BE2C (cell line): ENCODE results near the gene HSH2D.

Source experiments
- DNase-seq: peaks from one replicate; pipeline ENCODE4 v3.0.0-alpha.2; 2020
- H3K27me3 ChIP-seq: fragments of 250-450 bp; sonication (Bioruptor Pico); 2 replicates; pipeline ENCODE4 v1.5.1; 2020; ENCODE audit warnings: mild to moderate bottlenecking
- H3K36me3 ChIP-seq: fragments of 250-450 bp; sonication (Bioruptor Pico); 2 replicates; pipeline ENCODE4 v1.5.1; 2020; ENCODE audit warnings: mild to moderate bottlenecking
- H3K4me1 ChIP-seq: fragments of 250-450 bp; sonication (Bioruptor Pico); 2 replicates; pipeline ENCODE4 v1.5.1; 2020
- H3K4me3 ChIP-seq: 2 replicates; pipeline ENCODE4 v1.5.1; 2011; ENCODE audit warnings: low read depth, low read length
- H3K9me3 ChIP-seq: fragments of 250-450 bp; sonication (Bioruptor Pico); 2 replicates; pipeline ENCODE4 v1.5.1; 2020
- CTCF ChIP-seq: IDR thresholded peaks from 2 replicates; pipeline ENCODE4 v1.5.1; 2012; ENCODE audit warnings: mild to moderate bottlenecking, low read depth, low read length

The HSH2D gene

GRCh38 chr19:16184665-16185122 is 41.2 kb downstream of the HSH2D start:
- peaks cover 7% of the 10 kb centered on the region for H3K27me3 ChIP-seq
- no peaks in the 10 kb centered on the region for H3K9me3 ChIP-seq
- DNase-seq: no peak
- peaks cover 17% of the 10 kb centered on the region for H3K36me3 ChIP-seq
- H3K4me1 ChIP-seq: no peaks in the 10 kb centered on the region
- H3K4me3 ChIP-seq: peak overlapping the region; percentile 98
- TF ChIP-seq CTCF: no peak

- peak within 1 kb of the TSS; percentile 98 for H3K4me3 ChIP-seq
- no peak for TF ChIP-seq CTCF
These were observed 41.8 kb downstream of the HSH2D start, which contains the start of gene FAM32A for GRCh38 chr19:16185123-16185767. Gene FAM32A, plus strand, starts transcription at chr19:16185410. Its CDS starts 33 bp downstream, at chr19:16185443.

GRCh38 chr19:16185768-16186123 is 42.3 kb downstream of the HSH2D start:
- peak; percentile 75 for DNase-seq
- Histone ChIP-seq H3K36me3 (peaks cover 24% of the 10 kb centered on the region), H3K4me3 (peak overlapping the region; percentile 98), H3K4me1 (no peaks in the 10 kb centered on the region), H3K9me3 (no peaks in the 10 kb centered on the region), H3K27me3 (no peaks in the 10 kb centered on the region)
- TF ChIP-seq CTCF: peak; percentile 58

More at GRCh38 chr19:16185123-16185767, 41.8 kb downstream of the HSH2D start, which contains the start of gene FAM32A:
- Histone ChIP-seq H3K4me1 (no peaks in the 10 kb centered on the region), H3K36me3 (peaks cover 19% of the 10 kb centered on the region), H3K9me3 (no peaks in the 10 kb centered on the region), H3K27me3 (peaks cover 3% of the 10 kb centered on the region)
- peak; percentile 98 for DNase-seq

- no peak overlapping the region for H3K4me3 ChIP-seq
- DNase-seq: no peak
- H3K9me3 ChIP-seq: no peaks in the 10 kb centered on the region
- no peaks in the 10 kb centered on the region for H3K27me3 ChIP-seq
- TF ChIP-seq CTCF: no peak
- H3K36me3 ChIP-seq: peaks cover 38% of the 10 kb centered on the region
- H3K4me1 ChIP-seq: no peaks in the 10 kb centered on the region
These were observed 45.0 kb downstream of the HSH2D start for GRCh38 chr19:16188521-16188920.

- no peak for TF ChIP-seq CTCF
- Histone ChIP-seq H3K27me3 (no peaks in the 10 kb centered on the region), H3K4me1 (no peaks in the 10 kb centered on the region), H3K4me3 (no peak overlapping the region), H3K36me3 (peaks cover 38% of the 10 kb centered on the region), H3K9me3 (no peaks in the 10 kb centered on the region)
- no peak for DNase-seq
These were observed 46.7 kb downstream of the HSH2D start for GRCh38 chr19:16190198-16190597.

- Histone ChIP-seq H3K9me3 (no peaks in the 10 kb centered on the region), H3K36me3 (peaks cover 38% of the 10 kb centered on the region), H3K4me1 (no peaks in the 10 kb centered on the region), H3K27me3 (no peaks in the 10 kb centered on the region), H3K4me3 (no peak overlapping the region)
- no peak for DNase-seq
- no peak for TF ChIP-seq CTCF
These were observed 47.3 kb downstream of the HSH2D start for GRCh38 chr19:16190736-16191135.
